Measurements from ENCODE around the gene IFT25. TPM values are rescaled to one million over a fixed set of nuclear protein-coding genes. Genes with fewer than 3 reads are reported as not detected.
"Not testable (repeated sequence)": the region's sequence is repeated elsewhere in the genome, so short reads cannot be mapped to it uniquely, and the experiment has no call there.

Gene IFT25
- total RNA-seq, 1 experiment from 2014 or later: 42.9 TPM

GRCh38 chr1:53889304-53890298, 55.9 kb downstream of the IFT25 start, which contains the start of gene YIPF1:
TSS of gene YIPF1 (minus strand) at chr1:53889797. CDS start at chr1:53888937, 860 bp downstream.
- no TSS peak for BruUV-seq (replicated peaks)
- CTCF ChIA-PET: interaction anchor here (0.6 kb wide), 1 partner anchor 39 kb away, joined by 11 read pairs; no protein-coding TSS in a partner anchor
- in situ Hi-C loops (cut with HindIII; ENCODE audit: low pct_unique_long_range_greater_than_20kb, low sequenced_read_pairs): no loop called here

DNA sequence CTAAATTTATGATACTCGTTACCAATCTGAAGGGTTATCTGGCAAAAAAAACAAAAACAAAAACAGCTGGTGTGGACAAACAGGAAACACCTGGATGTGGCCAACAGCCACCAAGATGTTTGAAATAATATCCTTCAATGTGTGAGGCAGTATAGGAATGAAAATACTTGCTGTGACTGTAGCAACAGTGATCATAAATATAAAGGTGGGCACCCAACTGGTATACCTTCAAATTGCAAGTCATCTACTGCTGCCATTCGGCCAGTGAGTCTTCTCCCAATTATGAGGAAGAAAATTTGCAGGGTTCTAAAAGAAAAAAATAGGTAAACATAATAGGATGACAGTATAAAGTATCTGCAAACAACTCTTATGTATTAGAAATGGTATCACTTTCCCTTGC, 56.8 kb downstream of the IFT25 start:
- H3K4me3 ChIP-seq (ENCODE audit: low read depth in 2 of 2, low read length in 2 of 2): peak overlapping the region; percentile 81 to 98
- peaks cover 12% of the 10 kb centered on the region for H3K4me1 ChIP-seq (ENCODE audit: control insufficient read depth, insufficient read depth, low read length)
- in situ Hi-C loops (cut with HindIII; ENCODE audit: low pct_unique_long_range_greater_than_20kb, low sequenced_read_pairs): no loop called here
- DNase-seq (ENCODE audit: low read depth, low spot score) (no peak), ATAC-seq (no peak)
- intact Hi-C loops (cut with micrococcal nuclease; ENCODE audit: unreplicated experiment): no loop called here
- H3K9me3 ChIP-seq (ENCODE audit: control insufficient read depth, insufficient read depth, low read depth, low read length): no peaks in the 10 kb centered on the region
- CTCF ChIA-PET: no interaction called here
- no TSS peak for BruUV-seq (replicated peaks)
- H3K36me3 ChIP-seq (ENCODE audit: control insufficient read depth, insufficient read depth, low read length): peaks cover 4% of the 10 kb centered on the region; the same call in 1 of the 2 replicates
- TF ChIP-seq TCF7L2 (IDR thresholded peaks at IDR 0.05; ENCODE audit: low read depth, low read length): no peak
- TF ChIP-seq SIN3A (IDR thresholded peaks at IDR 0.05; ENCODE audit: borderline replicate concordance, insufficient read depth, low read depth, low read length): no peak
- TF ChIP-seq POLR2AphosphoS5 (IDR thresholded peaks at IDR 0.05; ENCODE audit: low read depth, low read length): no peak
- TF ChIP-seq, protein P1, sequence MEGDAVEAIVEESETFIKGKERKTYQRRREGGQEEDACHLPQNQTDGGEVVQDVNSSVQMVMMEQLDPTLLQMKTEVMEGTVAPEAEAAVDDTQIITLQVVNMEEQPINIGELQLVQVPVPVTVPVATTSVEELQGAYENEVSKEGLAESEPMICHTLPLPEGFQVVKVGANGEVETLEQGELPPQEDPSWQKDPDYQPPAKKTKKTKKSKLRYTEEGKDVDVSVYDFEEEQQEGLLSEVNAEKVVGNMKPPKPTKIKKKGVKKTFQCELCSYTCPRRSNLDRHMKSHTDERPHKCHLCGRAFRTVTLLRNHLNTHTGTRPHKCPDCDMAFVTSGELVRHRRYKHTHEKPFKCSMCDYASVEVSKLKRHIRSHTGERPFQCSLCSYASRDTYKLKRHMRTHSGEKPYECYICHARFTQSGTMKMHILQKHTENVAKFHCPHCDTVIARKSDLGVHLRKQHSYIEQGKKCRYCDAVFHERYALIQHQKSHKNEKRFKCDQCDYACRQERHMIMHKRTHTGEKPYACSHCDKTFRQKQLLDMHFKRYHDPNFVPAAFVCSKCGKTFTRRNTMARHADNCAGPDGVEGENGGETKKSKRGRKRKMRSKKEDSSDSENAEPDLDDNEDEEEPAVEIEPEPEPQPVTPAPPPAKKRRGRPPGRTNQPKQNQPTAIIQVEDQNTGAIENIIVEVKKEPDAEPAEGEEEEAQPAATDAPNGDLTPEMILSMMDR (IDR thresholded peaks at IDR 0.05): no peak
- TF ChIP-seq, protein P2, sequence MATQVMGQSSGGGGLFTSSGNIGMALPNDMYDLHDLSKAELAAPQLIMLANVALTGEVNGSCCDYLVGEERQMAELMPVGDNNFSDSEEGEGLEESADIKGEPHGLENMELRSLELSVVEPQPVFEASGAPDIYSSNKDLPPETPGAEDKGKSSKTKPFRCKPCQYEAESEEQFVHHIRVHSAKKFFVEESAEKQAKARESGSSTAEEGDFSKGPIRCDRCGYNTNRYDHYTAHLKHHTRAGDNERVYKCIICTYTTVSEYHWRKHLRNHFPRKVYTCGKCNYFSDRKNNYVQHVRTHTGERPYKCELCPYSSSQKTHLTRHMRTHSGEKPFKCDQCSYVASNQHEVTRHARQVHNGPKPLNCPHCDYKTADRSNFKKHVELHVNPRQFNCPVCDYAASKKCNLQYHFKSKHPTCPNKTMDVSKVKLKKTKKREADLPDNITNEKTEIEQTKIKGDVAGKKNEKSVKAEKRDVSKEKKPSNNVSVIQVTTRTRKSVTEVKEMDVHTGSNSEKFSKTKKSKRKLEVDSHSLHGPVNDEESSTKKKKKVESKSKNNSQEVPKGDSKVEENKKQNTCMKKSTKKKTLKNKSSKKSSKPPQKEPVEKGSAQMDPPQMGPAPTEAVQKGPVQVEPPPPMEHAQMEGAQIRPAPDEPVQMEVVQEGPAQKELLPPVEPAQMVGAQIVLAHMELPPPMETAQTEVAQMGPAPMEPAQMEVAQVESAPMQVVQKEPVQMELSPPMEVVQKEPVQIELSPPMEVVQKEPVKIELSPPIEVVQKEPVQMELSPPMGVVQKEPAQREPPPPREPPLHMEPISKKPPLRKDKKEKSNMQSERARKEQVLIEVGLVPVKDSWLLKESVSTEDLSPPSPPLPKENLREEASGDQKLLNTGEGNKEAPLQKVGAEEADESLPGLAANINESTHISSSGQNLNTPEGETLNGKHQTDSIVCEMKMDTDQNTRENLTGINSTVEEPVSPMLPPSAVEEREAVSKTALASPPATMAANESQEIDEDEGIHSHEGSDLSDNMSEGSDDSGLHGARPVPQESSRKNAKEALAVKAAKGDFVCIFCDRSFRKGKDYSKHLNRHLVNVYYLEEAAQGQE (IDR thresholded peaks at IDR 0.05; ENCODE audit: insufficient read depth in 1 of 2, low read depth in 2 of 2, low read length in 1 of 2): no peak
- POLR2A ChIA-PET: no interaction called here
- H3K27me3 ChIP-seq (ENCODE audit: control insufficient read depth, insufficient read depth, low read length): no peaks in the 10 kb centered on the region
- H3K27ac ChIP-seq (ENCODE audit: low read length): peak overlapping the region; percentile 89; the same call in 1 of the 2 replicates

More at GRCh38 chr1:53889304-53890298, 55.9 kb downstream of the IFT25 start, which contains the start of gene YIPF1:
- TF ChIP-seq, protein P1 (IDR thresholded peaks at IDR 0.05): no peak
- TF ChIP-seq, protein P2 (IDR thresholded peaks at IDR 0.05; ENCODE audit: insufficient read depth in 1 of 2, low read depth in 2 of 2, low read length in 1 of 2): no peak
- TF ChIP-seq POLR2AphosphoS5 (IDR thresholded peaks at IDR 0.05; ENCODE audit: low read depth, low read length): peak; percentile 69; the same call in 1 of the 2 replicates
- no peak for TF ChIP-seq TCF7L2 (IDR thresholded peaks at IDR 0.05; ENCODE audit: low read depth, low read length)
- TF ChIP-seq SIN3A (IDR thresholded peaks at IDR 0.05; ENCODE audit: borderline replicate concordance, insufficient read depth, low read depth, low read length): peak; percentile 87; the same call in 1 of the 2 replicates
- intact Hi-C loops (cut with micrococcal nuclease; ENCODE audit: unreplicated experiment): no loop called here
- peak within 1 kb of the TSS; percentile 81 to 98 for H3K4me3 ChIP-seq (ENCODE audit: low read depth in 2 of 2, low read length in 2 of 2)
- H3K27ac ChIP-seq (ENCODE audit: low read length): peak within 1 kb of the TSS; percentile 89
- peaks cover 12% of the 10 kb centered on the region for H3K4me1 ChIP-seq (ENCODE audit: control insufficient read depth, insufficient read depth, low read length)
- H3K36me3 ChIP-seq (ENCODE audit: control insufficient read depth, insufficient read depth, low read length): peaks cover 4% of the 10 kb centered on the region; the same call in 1 of the 2 replicates
- ATAC-seq (peak; percentile 100), DNase-seq (ENCODE audit: low read depth, low spot score) (peak; percentile 43)
- H3K9me3 ChIP-seq (ENCODE audit: control insufficient read depth, insufficient read depth, low read depth, low read length): no peaks in the 10 kb centered on the region
- no peaks in the 10 kb centered on the region for H3K27me3 ChIP-seq (ENCODE audit: control insufficient read depth, insufficient read depth, low read length)
- POLR2A ChIA-PET: no interaction called here

- intact Hi-C loops (cut with micrococcal nuclease; ENCODE audit: unreplicated experiment); H3K4me1 ChIP-seq (ENCODE audit: control insufficient read depth, insufficient read depth, low read length); POLR2A ChIA-PET; H3K27me3 ChIP-seq (ENCODE audit: control insufficient read depth, insufficient read depth, low read length); BruUV-seq (replicated peaks); H3K9me3 ChIP-seq (ENCODE audit: control insufficient read depth, insufficient read depth, low read depth, low read length); in situ Hi-C loops (cut with HindIII; ENCODE audit: low pct_unique_long_range_greater_than_20kb, low sequenced_read_pairs); H3K36me3 ChIP-seq (ENCODE audit: control insufficient read depth, insufficient read depth, low read length); DNase-seq (ENCODE audit: low read depth, low spot score); ATAC-seq; H3K4me3 ChIP-seq (ENCODE audit: low read depth in 2 of 2, low read length in 2 of 2); H3K27ac ChIP-seq (ENCODE audit: low read length): not testable (repeated sequence)
- CTCF ChIA-PET: interaction anchor here (0.6 kb wide), 1 partner anchor 149 kb away, joined by 9 read pairs; no protein-coding TSS in a partner anchor
These were observed 61.9 kb downstream of the IFT25 start for GRCh38 chr1:53883600-53883999.

Measured in Panc1 (cell line).